HEK293 (cell line): ENCODE measurements around the gene BEGAIN.

Experiments
- CTCF ChIA-PET: fragments of 350-600 bp; formaldehyde crosslinking; extraction: SDS; loops from one replicate; lab custom pipeline; 2021; ENCODE audit warnings: antibody characterized with exemption; lab: Yijun Ruan, JAX
- POLR2A ChIA-PET: fragments of 300-600 bp; formaldehyde crosslinking; extraction: SDS; loops from one replicate; lab custom pipeline; 2020; ENCODE audit warnings: antibody characterized with exemption, inconsistent platforms; lab: Yijun Ruan, JAX
- H3K27ac ChIP-seq: fragments of 200-500 bp; sonication (Bioruptor generic); 2 replicates; pipeline ENCODE4 v1.5.1; 2014; ENCODE audit warnings: low read depth, low read length, control low read depth, inconsistent platforms; ENCODE audit errors: extremely low read depth
- H3K36me3 ChIP-seq, 2 experiments: fragments of 200-500 bp in 1 of 2; sonication (Bioruptor generic) in 1 of 2; 1 replicate in 1 of 2; 2 replicates in 1 of 2; pipeline ENCODE4 v1.5.1; 2014 to 2017; ENCODE audit warnings: inconsistent platforms in 2 of 2, low read length in 2 of 2; ENCODE audit not compliant: control insufficient read depth in 2 of 2, insufficient read depth in 1 of 2
- H3K4me1 ChIP-seq: fragments of 200-500 bp; sonication (Bioruptor generic); 2 replicates; pipeline ENCODE4 v1.5.1; 2014; ENCODE audit warnings: mild to moderate bottlenecking, low read length, inconsistent platforms; ENCODE audit not compliant: control insufficient read depth, insufficient read depth
- H3K4me3 ChIP-seq: 2 replicates; pipeline ENCODE4 v1.5.1; 2011; ENCODE audit warnings: low read depth, mild to moderate bottlenecking, control low read depth, low read length, moderate library complexity
- H3K9me3 ChIP-seq: fragments of 200-500 bp; sonication (Bioruptor generic); 2 replicates; pipeline ENCODE4 v1.5.1; 2014; ENCODE audit warnings: low read depth, low read length, inconsistent platforms; ENCODE audit not compliant: control insufficient read depth, insufficient read depth
- KLF8 ChIP-seq: fragments of 450-650 bp; formaldehyde crosslinking; IDR thresholded peaks from 2 replicates; pipeline ENCODE4 v1.5.1; 2016; ENCODE audit warnings: missing biosample characterization, missing genetic modification characterization
- PATZ1 ChIP-seq: fragments of 450-650 bp; formaldehyde crosslinking; IDR thresholded peaks from 2 replicates; pipeline ENCODE4 v1.5.1; 2016; ENCODE audit warnings: missing biosample characterization, missing genetic modification characterization
- PRDM2 ChIP-seq: fragments of 450-650 bp; formaldehyde crosslinking; IDR thresholded peaks from 2 replicates; pipeline ENCODE4 v1.5.1; 2016; ENCODE audit warnings: missing biosample characterization, missing genetic modification characterization, borderline replicate concordance
- SALL2 ChIP-seq: fragments of 450-650 bp; formaldehyde crosslinking; IDR thresholded peaks from 2 replicates; pipeline ENCODE4 v1.5.0; 2017; ENCODE audit warnings: missing biosample characterization, mild to moderate bottlenecking, missing genetic modification characterization, borderline replicate concordance
- TCF7L2 ChIP-seq: IDR thresholded peaks from 2 replicates; pipeline ENCODE4 v1.6.1; 2011; ENCODE audit warnings: low read depth, mild to moderate bottlenecking, inconsistent platforms, low read length, moderate library complexity, borderline replicate concordance
- ZBTB1 ChIP-seq: fragments of 450-650 bp; formaldehyde crosslinking; IDR thresholded peaks from 2 replicates; pipeline ENCODE4 v1.5.1; 2016; ENCODE audit warnings: missing biosample characterization, missing genetic modification characterization
- ZBTB10 ChIP-seq: fragments of 450-650 bp; formaldehyde crosslinking; IDR thresholded peaks from 2 replicates; pipeline ENCODE4 v1.5.1; 2016; ENCODE audit warnings: missing biosample characterization, missing genetic modification characterization
- ZBTB26 ChIP-seq: fragments of 450-650 bp; formaldehyde crosslinking; optimal IDR thresholded peaks from 2 replicates; pipeline ENCODE3; 2016; ENCODE audit warnings: missing biosample characterization, mild to moderate bottlenecking, missing genetic modification characterization
- ZNF133 ChIP-seq: fragments of 450-650 bp; formaldehyde crosslinking; IDR thresholded peaks from 2 replicates; pipeline ENCODE4 v1.5.1; 2016; ENCODE audit warnings: missing biosample characterization, missing genetic modification characterization
- ZNF155 ChIP-seq: fragments of 450-650 bp; formaldehyde crosslinking; IDR thresholded peaks from 2 replicates; pipeline ENCODE4 v1.5.1; 2016; ENCODE audit warnings: missing biosample characterization, missing genetic modification characterization
- ZNF175 ChIP-seq: fragments of 450-650 bp; formaldehyde crosslinking; IDR thresholded peaks from 2 replicates; pipeline ENCODE4 v1.5.1; 2016; ENCODE audit warnings: missing biosample characterization, missing genetic modification characterization
- ZNF23 ChIP-seq: fragments of 450-650 bp; formaldehyde crosslinking; IDR thresholded peaks from 2 replicates; pipeline ENCODE4 v1.5.1; 2016; ENCODE audit warnings: missing biosample characterization, missing genetic modification characterization, borderline replicate concordance
- ZNF341 ChIP-seq: fragments of 450-650 bp; formaldehyde crosslinking; IDR thresholded peaks from 2 replicates; pipeline ENCODE4; 2016; ENCODE audit warnings: low read depth, missing biosample characterization, missing genetic modification characterization
- ZNF501 ChIP-seq: fragments of 450-650 bp; formaldehyde crosslinking; IDR thresholded peaks from 2 replicates; pipeline ENCODE4 v1.5.1; 2016; ENCODE audit warnings: missing biosample characterization, missing genetic modification characterization
- ZNF513 ChIP-seq: fragments of 450-650 bp; IDR thresholded peaks from 2 replicates; pipeline ENCODE4 v1.5.1; 2018; ENCODE audit warnings: missing biosample characterization, missing genetic modification characterization
- ZNF558 ChIP-seq: fragments of 450-650 bp; formaldehyde crosslinking; IDR thresholded peaks from 2 replicates; pipeline ENCODE4 v1.5.1; 2016; ENCODE audit warnings: missing biosample characterization, missing genetic modification characterization
- ZNF629 ChIP-seq: fragments of 450-650 bp; formaldehyde crosslinking; IDR thresholded peaks from 2 replicates; pipeline ENCODE4 v1.5.1; 2017; ENCODE audit warnings: missing biosample characterization, missing genetic modification characterization
- ZNF692 ChIP-seq: fragments of 450-650 bp; formaldehyde crosslinking; IDR thresholded peaks from 2 replicates; pipeline ENCODE4 v1.5.1; 2016; ENCODE audit warnings: missing biosample characterization, missing genetic modification characterization
- ZNF777 ChIP-seq: fragments of 450-650 bp; formaldehyde crosslinking; IDR thresholded peaks from 2 replicates; pipeline ENCODE4 v1.5.1; 2017; ENCODE audit warnings: missing biosample characterization, missing genetic modification characterization, borderline replicate concordance

BEGAIN gene

GRCh38 chr14:100587763-100588411 lies 670 bp upstream of the BEGAIN start (continued):
- no peak for TF ChIP-seq ZNF513 (tag by site-specific recombination)

GRCh38 chr14:100586403-100587085 lies 673 bp downstream of the BEGAIN start:
- CTCF ChIA-PET, result no interaction called here
- POLR2A ChIA-PET, result no interaction called here
- TF ChIP-seq ZNF629 (tag by site-specific recombination), result peak; percentile 41; the same call in 1 of the 2 replicates
- no peak for TF ChIP-seq ZNF558 (tag by site-specific recombination)
- TF ChIP-seq KLF8 (tag by site-specific recombination), result peak; percentile 67; the same call in 1 of the 2 replicates
- TF ChIP-seq PRDM2, result no peak
- TF ChIP-seq ZBTB1 (tag by site-specific recombination), result no peak
- peak; percentile 81 for TF ChIP-seq PATZ1
- peak; percentile 68; the same call in 1 of the 2 replicates for TF ChIP-seq ZNF692 (tag by site-specific recombination)
- TF ChIP-seq ZNF777 (tag by site-specific recombination), result no peak; the same call in 1 of the 2 replicates
- no peak for TF ChIP-seq TCF7L2
- no peak for TF ChIP-seq ZNF155 (tag by site-specific recombination)
- no peak; the same call in 1 of the 2 replicates for TF ChIP-seq ZBTB10 (tag by site-specific recombination)
- TF ChIP-seq ZBTB26 (tag by site-specific recombination), result peak; percentile 90
- TF ChIP-seq ZNF133 (tag by site-specific recombination), result no peak
- peak; percentile 56 for TF ChIP-seq ZNF341 (tag by site-specific recombination)
- no peak for TF ChIP-seq ZNF501 (tag by site-specific recombination)
- TF ChIP-seq SALL2 (tag by site-specific recombination), result no peak
- no peak for TF ChIP-seq ZNF23 (tag by site-specific recombination)
- TF ChIP-seq ZNF175, result no peak

More at GRCh38 chr14:100586403-100587085, 673 bp downstream of the BEGAIN start:
- Histone ChIP-seq H3K36me3 (no peaks in the 10 kb centered on the region), H3K4me1 (no peaks in the 10 kb centered on the region), H3K4me3 (peak overlapping the region; percentile 52), H3K27ac (peak overlapping the region; percentile 57; the same call in 1 of the 2 replicates), H3K9me3 (no peaks in the 10 kb centered on the region)
